K562 (cell line): ENCODE results near the gene ADTRP.

ENCODE experiments used
- SMC3 ChIP-seq: conservative IDR thresholded peaks from 2 replicates; pipeline ENCODE4 v1.6.1; 2011; ENCODE audit warnings: low read depth, low read length, improper control_type of control experiment; ENCODE audit not compliant: insufficient read depth
- ZKSCAN1 ChIP-seq: fragments of 150-350 bp; IDR thresholded peaks from 2 replicates; pipeline ENCODE4 v1.6.1; 2016; ENCODE audit warnings: low read depth, low read length
- TF ChIP-seq, protein P1 (sequence below): sonication (generic); formaldehyde crosslinking; IDR thresholded peaks from 2 replicates; pipeline ENCODE4 v1.8.1; 2022; ENCODE audit warnings: missing genetic modification reagents
- TF ChIP-seq, protein P2 (sequence below): sonication (generic); formaldehyde crosslinking; IDR thresholded peaks from 2 replicates; pipeline ENCODE4 v1.8.0; 2022; ENCODE audit warnings: missing genetic modification reagents, mild to moderate bottlenecking, borderline replicate concordance
- TF ChIP-seq, protein P3 (sequence below): fragments of 250-450 bp; sonication (Bioruptor Pico); IDR thresholded peaks from 2 replicates; pipeline ENCODE4 v1.8.0; 2021; ENCODE audit warnings: moderate library complexity, mild to moderate bottlenecking, inconsistent platforms

DNA sequence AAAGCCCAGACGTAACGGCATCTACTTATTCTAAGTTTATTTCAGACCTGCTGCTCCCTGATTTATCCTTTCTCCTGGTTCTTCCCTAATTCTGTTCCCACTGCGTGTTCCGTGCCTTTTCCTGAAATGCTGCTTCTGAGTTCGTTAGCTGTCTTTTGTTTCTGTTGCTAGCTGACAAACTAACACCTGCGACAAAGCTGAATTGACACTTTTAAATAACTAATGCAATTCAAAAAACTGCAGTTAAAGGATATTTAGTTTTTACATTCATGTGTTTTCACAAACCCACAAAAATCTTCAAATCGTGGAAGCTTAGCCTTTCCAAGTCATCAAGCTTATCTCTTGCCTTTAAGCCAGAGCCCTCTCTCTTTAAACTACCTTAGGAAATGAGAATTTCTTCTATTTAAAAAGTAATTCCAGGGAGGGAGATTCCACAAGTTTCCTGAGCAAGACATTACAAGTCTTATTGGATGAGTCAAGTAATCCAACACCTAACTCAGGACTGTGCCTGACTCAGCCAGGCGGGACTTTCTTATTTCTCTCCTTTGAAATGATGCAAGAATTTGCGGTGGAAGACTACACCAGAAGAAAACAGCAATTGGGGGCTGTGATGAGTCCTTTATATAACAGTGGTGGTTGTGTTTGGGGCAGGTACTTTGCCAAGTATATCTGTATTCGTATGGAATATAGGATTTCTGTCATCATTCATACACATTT lies 6.3 kb downstream of the ADTRP start:
- TF ChIP-seq, protein P1, sequence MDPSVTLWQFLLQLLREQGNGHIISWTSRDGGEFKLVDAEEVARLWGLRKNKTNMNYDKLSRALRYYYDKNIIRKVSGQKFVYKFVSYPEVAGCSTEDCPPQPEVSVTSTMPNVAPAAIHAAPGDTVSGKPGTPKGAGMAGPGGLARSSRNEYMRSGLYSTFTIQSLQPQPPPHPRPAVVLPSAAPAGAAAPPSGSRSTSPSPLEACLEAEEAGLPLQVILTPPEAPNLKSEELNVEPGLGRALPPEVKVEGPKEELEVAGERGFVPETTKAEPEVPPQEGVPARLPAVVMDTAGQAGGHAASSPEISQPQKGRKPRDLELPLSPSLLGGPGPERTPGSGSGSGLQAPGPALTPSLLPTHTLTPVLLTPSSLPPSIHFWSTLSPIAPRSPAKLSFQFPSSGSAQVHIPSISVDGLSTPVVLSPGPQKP, result no peak
- TF ChIP-seq, protein P2, sequence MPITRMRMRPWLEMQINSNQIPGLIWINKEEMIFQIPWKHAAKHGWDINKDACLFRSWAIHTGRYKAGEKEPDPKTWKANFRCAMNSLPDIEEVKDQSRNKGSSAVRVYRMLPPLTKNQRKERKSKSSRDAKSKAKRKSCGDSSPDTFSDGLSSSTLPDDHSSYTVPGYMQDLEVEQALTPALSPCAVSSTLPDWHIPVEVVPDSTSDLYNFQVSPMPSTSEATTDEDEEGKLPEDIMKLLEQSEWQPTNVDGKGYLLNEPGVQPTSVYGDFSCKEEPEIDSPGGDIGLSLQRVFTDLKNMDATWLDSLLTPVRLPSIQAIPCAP, result no peak
- TF ChIP-seq SMC3 (no peak), ZKSCAN1 (no peak)
- TF ChIP-seq, protein P3, sequence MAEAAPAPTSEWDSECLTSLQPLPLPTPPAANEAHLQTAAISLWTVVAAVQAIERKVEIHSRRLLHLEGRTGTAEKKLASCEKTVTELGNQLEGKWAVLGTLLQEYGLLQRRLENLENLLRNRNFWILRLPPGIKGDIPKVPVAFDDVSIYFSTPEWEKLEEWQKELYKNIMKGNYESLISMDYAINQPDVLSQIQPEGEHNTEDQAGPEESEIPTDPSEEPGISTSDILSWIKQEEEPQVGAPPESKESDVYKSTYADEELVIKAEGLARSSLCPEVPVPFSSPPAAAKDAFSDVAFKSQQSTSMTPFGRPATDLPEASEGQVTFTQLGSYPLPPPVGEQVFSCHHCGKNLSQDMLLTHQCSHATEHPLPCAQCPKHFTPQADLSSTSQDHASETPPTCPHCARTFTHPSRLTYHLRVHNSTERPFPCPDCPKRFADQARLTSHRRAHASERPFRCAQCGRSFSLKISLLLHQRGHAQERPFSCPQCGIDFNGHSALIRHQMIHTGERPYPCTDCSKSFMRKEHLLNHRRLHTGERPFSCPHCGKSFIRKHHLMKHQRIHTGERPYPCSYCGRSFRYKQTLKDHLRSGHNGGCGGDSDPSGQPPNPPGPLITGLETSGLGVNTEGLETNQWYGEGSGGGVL (CRISPR knock-in tag), result no peak
